IPS-NIHi7 (cell line): Measurements from ENCODE around the gene CLIP4.

Source experiments
- DNase-seq: peaks from one replicate; pipeline ENCODE4 v3.0.0; 2012; ENCODE audit warnings: mixed read lengths; ENCODE audit errors: extremely low spot score

The CLIP4 gene

DNA sequence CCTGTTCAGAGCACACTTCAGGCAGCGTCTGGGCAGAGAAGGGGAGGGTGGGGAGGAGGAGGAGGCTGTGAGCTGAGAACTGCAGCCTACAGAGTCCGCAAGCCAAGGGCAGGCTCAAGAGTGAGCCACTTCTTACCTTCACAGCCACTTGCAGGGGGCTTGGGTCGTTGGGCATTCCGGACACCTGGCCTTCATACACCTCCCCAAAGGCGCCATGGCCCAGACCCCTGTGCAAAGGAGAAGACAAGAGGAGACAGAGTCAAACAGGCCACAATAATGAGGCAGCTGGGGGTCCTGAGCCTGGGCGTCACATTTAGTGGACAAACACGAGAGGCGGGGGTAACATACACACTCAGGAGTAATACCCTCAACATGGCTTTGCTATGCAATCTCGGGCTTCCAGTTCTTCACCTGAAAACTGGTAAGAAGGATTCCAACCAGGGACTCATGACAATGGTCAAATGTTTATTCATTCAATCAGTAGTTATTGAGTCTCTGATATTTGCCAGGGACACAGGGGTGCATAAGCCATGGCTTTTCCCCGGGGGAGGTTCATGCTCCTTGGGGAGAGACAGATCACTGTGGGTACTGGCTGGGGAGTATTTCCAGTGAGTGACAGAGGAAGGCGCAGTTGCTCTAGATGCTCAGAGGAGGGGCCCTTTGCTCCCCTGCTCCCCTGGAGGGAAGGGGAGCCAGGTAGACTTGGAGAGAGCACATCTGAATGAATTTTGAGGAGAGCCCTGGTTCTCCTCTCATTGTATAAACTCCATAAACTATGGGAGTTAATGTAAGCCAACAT, 107.4 kb downstream of the CLIP4 start:
- no peak for DNase-seq

DNA sequence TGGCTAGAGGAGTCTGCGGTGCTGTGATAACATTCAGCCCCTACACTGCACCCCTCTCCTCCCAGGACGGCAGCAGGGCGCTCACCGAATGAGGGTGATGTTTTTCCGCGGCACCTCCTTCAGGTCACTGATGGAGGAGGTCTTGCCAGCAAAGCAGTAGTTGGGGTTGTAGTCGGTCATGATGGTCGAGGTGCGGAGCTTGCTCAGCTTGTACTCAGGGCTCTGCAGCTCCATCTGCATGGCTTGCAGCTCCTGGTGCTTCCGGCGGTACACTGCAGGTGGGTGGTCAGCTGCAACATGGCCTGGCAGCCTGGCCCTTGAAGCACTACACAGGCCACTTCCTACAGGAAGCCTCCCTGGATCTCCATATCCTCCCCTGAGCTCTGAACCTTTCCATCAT, 108.0 kb downstream of the CLIP4 start:
- no peak for DNase-seq

DNA sequence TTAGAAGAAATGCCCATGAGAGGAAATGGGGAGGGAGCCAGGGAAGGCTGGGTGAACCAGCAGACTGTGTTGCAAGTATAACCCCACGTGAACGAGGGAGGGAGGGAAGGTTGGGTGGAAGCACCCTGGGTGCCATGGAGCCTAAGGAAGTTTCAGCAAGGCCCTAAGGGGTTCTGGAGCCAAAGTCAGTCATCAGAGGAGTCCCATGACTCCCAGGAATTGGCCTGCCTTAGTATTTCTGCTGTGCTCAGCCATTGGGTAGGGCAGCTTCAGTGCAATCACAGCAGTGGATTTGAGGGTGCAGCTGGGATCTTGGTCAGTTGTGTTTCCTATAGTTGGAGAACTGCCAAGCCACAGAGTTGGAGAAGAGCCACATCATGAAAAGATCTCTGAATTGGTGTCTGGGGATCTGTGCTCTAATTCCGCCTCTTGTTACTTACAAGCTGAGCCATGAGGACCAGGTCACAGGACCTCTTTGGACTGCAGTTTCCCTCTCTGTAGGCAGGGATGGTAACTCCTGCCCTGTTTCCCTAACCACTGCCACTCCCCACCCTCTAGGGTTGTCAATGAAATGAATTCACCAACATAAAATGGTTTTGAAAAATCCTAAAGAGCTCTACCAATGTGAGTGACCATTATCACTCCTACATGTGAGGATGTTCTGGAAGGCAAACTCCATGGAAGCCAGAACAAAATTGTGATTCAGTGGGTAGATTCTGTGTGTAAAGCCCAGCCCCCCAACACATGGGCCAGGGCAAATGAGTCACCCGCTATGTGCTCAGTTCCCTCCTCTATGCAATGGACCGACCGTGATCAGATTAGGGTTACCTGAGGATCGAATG, 108.9 kb downstream of the CLIP4 start:
- no peak for DNase-seq

DNA sequence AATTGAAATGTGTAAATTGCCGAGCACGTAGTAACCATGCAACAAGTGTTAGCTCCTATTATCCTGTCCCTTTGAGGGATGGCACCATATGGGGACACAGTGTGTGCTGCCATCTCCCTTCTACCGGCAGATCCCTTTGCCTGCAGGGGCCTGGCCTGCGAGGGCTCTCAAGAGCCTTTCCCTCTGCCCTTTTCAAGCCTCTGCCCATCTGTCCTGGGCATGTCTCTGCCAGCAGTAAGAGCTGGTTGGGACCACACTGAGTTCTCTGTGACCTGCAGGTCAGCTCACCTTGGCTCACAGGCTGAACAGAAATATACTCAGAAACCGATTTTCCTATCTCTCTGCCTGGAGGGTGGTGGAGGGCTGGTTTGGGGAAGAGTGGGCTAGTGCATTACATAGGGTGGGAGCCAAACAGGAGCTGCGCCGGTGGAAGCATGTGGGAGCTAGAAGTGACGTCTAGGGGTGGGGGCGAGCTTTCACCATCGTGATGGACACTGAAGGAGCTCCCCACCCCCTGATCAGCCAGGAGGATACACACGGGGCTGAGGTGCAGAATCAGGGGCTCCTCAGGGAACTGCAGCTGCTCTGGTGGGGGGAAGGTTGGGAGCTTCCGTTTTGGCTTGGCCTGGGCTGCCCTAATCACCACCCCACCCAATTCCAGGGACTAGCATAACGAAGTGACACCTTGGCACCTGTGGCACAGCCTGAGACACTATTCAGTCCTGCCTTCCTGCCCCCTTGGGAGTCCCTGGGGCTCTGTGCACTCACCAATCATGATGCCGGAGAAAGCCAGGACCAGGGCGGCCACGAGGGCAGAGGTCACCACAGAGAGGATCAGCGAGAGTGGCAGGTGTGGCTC, 109.7 kb downstream of the CLIP4 start:
- DNase-seq, result no peak

DNA sequence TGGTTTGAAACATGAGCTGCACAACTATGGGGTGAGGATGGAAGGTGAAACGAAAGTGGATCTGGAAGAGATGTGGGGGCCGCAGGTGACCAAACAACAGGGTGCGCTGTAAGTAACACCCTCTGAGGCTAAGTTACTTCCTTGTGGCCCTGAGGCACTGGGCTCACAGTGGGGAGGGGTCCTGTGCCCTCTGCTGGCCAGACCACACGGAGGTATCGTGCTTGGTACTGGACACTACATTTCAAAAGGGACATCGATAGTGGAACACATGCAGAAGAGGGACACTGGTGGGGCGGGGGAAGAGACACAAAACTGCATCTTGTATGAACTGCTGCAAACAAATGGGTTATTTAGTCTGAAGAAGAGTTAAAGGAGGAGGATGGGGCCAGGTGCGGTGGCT, 110.6 kb downstream of the CLIP4 start:
- no peak for DNase-seq

DNA sequence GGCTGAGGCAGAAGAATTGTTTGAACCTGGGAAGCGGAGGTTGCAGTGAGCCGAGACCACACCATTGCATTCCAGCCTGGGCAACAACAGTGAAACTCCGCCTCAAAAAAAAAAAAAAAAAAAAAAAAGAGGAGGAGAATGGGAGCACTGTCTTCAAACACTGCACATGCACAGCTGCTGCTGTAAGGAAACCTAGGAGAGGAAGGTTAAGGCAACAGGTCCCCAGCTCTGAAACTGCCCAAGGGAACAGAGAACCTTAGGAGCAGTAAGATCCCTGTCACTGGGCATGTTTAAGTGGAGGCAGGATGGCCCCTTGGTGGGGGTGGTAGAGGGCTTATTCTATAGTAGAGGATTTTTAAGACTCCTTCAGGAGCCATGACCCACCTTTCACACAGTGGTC, 111.2 kb downstream of the CLIP4 start:
- no peak for DNase-seq

DNA sequence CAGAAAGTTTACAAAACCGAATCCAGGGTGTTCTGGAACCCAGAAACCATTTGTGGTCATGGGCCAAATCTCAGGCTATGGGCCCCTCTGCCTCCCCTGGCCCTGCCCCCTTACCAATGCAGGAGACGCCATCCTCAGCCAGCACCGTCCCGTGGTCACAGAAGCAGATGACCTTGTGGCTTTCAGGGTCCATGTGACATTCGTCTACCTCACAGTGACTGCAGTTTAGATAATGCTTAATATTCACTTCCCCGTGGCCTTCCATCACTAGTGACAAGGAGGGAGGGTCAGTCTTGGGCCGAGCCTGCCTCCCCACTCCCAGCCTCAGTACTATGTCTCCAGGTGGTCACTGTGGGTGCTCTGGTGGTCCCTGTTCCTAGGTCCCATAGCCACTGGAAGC, 111.6 kb downstream of the CLIP4 start:
- DNase-seq, result no peak

DNA sequence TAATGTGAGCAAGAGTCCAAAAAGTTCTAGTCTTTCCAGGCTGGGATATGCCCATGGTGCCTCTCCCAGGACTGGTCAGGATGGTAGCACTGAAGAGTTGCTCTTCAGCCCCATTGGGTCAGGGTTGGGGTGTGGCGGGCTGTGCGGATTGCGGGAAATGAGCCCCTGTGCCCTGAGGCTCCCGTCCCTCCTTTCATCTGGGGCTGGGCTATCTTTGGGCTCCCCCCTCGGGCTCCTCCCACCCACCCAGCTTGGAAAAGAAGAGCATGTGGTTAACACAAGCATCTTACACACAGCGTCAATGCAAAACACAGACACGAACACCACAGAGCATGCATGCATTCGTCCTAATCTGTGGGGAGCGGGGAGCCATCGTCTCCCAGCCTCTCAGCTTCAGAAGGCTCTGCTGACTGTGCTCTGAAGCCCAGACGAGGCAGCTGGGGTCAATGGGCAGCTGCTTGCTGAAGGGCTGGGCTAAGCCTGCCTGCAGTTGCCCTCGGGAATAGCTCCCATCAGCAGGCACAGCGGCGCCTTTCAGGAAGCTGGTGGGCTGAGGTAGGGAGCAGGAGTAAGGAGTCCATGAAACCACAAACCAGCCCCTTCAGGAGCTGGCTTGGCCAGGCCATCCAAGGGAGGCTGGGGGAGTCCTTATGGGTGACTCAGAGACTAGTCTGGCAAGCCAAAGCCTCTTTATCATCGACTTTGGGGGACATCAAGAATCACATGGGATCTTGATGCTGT, 112.9 kb downstream of the CLIP4 start:
- no peak for DNase-seq

DNA sequence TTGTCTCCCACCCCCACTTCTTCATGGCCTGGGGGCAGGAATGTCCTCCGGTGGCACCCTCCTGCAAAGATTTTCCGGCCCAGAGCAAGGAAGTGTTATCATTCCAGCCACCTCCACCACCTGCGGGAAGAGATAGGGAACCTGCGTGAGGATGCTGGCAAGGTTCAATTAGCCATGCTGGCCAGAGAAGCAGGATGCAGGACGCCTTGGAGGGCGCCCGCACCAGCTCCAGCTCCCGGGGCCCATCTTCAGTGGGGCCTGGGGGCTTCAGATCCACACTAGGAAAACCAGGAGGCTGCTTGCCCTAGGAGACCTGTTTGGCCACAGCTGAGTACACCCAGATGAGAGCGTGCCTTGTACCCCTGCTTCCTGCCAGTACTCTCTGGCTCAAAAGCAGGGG, 113.7 kb downstream of the CLIP4 start:
- DNase-seq, result no peak

DNA sequence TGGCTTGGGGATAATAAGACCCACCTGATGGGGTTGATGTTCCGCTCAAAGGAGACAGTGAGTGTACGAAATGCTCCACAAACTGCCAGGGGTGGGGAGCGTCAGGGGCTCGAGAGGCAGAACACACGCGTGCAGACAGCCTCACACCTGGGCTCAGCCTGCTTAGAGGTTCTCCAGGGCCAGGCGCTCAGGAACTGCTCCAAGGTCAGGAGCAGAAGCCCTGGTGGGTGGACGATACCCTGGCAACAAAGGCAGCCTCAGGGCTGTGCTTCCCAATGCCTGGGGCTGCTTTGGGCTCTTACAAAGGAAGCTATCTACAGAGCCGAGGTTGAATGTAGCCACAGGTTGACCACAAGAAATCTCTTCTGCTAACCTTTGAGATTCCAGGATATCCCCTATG, 114.4 kb downstream of the CLIP4 start:
- no peak for DNase-seq

DNA sequence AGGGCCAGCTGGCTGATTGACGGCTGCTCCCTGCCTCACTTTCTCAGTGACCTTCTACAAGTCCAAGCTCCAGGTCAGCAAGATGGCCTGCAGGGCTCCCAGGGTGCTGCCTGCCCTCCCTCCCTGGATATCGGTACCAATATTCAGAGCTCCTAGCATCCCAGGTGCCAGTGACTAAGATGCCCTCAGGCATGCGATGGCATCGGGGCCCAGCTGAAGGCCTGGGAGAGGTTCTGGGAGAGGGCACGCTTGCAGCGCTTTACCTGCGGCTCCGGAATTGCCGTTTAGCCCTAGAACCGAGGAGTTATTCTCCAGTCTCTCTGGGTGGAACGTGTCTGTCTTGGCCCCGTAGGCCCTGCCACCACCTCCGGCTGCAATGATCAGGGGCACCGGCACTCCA, 116.8 kb downstream of the CLIP4 start:
- DNase-seq, result no peak

DNA sequence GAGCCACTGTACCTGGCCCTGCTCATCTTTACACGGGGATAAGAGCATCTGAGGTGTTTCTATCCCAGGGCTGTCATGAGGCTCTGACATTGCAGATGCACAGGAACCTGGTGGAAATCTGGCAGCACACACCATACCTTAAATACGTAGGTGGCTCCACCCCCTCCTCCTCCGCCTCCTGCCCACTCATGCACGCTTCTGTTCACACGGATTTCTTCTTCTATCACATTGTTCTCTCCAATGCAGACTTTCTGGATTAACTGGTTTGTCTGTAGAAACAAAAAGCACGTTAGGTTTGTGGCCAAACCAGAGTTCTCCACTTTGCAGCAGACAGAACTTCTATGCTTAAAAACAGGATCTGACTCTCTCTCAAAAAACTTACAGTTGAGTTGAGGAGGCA, 118.2 kb downstream of the CLIP4 start:
- no peak for DNase-seq

DNA sequence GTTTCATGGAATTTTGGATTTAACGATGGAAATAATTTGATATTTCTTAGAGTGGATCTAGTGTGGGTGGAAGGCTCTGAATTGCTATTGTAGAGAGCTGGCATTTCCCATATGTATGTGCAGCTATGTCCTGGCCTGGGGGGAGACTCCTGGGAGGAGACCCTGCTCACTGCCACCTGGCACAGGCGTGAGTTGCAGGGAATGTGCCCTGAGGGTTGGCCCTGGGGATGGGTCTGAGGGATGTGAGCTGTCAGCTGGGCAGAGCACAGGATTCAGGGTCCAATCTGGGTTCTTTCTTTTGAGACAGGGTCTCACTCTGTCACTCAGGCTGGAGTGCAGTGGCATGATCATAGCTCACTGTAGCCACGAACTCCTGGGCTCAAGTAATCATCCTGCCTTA, 120.2 kb downstream of the CLIP4 start:
- no peak for DNase-seq

DNA sequence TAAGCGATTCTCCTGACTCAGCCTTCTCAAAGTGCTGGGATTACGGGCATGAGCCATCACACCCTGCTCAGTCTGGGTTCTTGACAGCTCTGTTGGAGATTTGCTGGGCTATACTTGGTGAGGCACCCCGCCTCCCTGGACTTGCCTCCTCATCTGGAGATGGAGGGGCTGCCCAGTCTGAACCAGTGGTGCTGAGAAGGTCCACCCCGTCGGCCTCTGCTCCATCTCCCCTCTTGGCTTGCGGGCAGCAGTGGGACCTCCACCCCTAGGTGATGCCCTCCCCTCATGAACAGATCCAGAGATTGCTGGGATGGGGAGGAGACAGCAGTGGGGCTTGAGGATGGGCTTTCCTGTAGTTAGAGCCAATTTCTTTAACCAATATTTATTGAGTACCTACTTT, 120.9 kb downstream of the CLIP4 start:
- DNase-seq, result no peak

DNA sequence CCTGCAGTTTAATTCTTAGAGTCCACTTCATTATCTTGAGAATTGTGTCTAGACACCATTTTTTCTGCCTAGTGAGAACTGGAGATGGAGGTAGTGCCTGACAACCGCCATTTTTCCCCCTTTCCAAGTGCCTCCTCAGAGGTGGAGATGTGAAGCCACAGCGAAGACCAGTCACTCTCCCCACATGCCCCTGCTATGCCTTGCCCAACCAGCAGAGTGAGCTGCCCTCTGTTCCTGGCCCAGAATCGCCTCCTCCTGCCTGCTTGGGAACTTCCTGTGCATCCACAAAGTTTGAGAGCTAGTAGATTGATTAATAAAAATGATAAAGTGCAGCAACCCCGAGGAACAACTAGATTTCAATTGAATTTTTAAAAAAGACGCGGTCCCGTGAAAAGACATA, 123.3 kb downstream of the CLIP4 start:
- peak; percentile 90 for DNase-seq
